ENCODE measurements around the gene NID2. TPM values are rescaled to one million over a fixed set of nuclear protein-coding genes. Genes with fewer than 3 reads are reported as not detected.

NID2 gene
- total and polyA plus RNA-seq, 9 of the 15 experiments (the other 6 are each of a cell fraction or from before 2014, with no cell fraction given) = 0.04 to 0.45 (median 0.16) TPM; not detected in 3

- no peaks in the 10 kb centered on the region for H3K4me1 ChIP-seq (replicated peaks in 1 of 2; ENCODE audit: control insufficient read depth in 2 of 2, insufficient read depth in 2 of 2, low read length in 2 of 2)
- H3K9ac ChIP-seq (ENCODE audit: insufficient read depth in 1 of 2, low read depth in 2 of 2, low read length in 2 of 2) = no peak overlapping the region
- ChIA-PET POLR2A (interaction anchor here (0.6 to 1.2 kb wide), 2 partner anchors 10 to 13 kb away, joined by 3 read pairs; no protein-coding TSS in a partner anchor), CTCF (ENCODE audit: low intra/inter-chr PET ratio) (no interaction called here)
- TF ChIP-seq ATF3 (IDR thresholded peaks at IDR 0.05) = no peak
- TF ChIP-seq ATF3 (CRISPR knock-in tag; conservative IDR thresholded peaks at IDR 0.05) = no peak
- TF ChIP-seq ZNF609 (CRISPR knock-in tag; IDR thresholded peaks at IDR 0.05; ENCODE audit: borderline replicate concordance) = no peak
- TF ChIP-seq RREB1 (CRISPR knock-in tag; IDR thresholded peaks at IDR 0.05) = no peak
- TF ChIP-seq HDAC8 (tag; IDR thresholded peaks at IDR 0.05) = no peak
- no peak for TF ChIP-seq ZNF780A (CRISPR knock-in tag; IDR thresholded peaks at IDR 0.05)
- no peaks in the 10 kb centered on the region for H3K9me1 ChIP-seq (ENCODE audit: control insufficient read depth, insufficient read depth, low read length)
- no peaks in the 10 kb centered on the region for H3K9me3 ChIP-seq (replicated peaks; ENCODE audit: control insufficient read depth, insufficient read depth, low read depth, low read length)
- intact Hi-C loops (cut with micrococcal nuclease) (no loop called here), in situ Hi-C loops (cut with MboI) (no loop called here)
- no peak overlapping the region for H3K4me2 ChIP-seq (ENCODE audit: insufficient read depth, low read length)
- ATAC-seq (no peak), DNase-seq (ENCODE audit: extremely low read depth in 1 of 4, low spot score in 3 of 4) (no peak), FAIRE-seq (no peak)
- 0% methylated on average over 4 of the region's 4 CpGs for WGBS (ENCODE audit: insufficient coverage, low coverage, missing lambda C conversion rate)
- H3K27ac ChIP-seq (ENCODE audit: extremely low read depth, low read depth, low read length) = no peak overlapping the region
- BruUV-seq (replicated peaks) = no TSS peak
- no peaks in the 10 kb centered on the region for H3K79me2 ChIP-seq (ENCODE audit: control insufficient read depth, insufficient read depth, low read length)
- no peaks in the 10 kb centered on the region for H3K27me3 ChIP-seq (ENCODE audit: control insufficient read depth in 2 of 2, insufficient read depth in 2 of 2, low read length in 2 of 2)
- no peak overlapping the region for H3K4me3 ChIP-seq
- no peaks in the 10 kb centered on the region for H4K20me1 ChIP-seq (replicated peaks; ENCODE audit: control insufficient read depth, insufficient read depth, low read length)
- no peak overlapping the region for H2AFZ ChIP-seq (ENCODE audit: low read depth, low read length)
- H3K36me3 ChIP-seq (ENCODE audit: control insufficient read depth, insufficient read depth, low read length) = no peaks in the 10 kb centered on the region
Observed at GRCh38 chr14:52080808-52081755, 12.2 kb upstream of the NID2 start.

Data from K562 (cell line).